Brain microvascular endothelial cell (primary cell): ENCODE results near the gene FUS.

ENCODE experiments used
- DNase-seq: peaks from one replicate; pipeline ENCODE4 v3.0.0-alpha.2; 2020
- H3K27ac ChIP-seq: fragments of 250-450 bp; sonication (Bioruptor Pico); 2 replicates; pipeline ENCODE4 v1.5.1; 2020; ENCODE audit warnings: mild to moderate bottlenecking, moderate library complexity
- H3K27me3 ChIP-seq: fragments of 250-450 bp; sonication (Bioruptor Pico); replicated peaks from 2 replicates; pipeline ENCODE4 v1.5.1; 2020; ENCODE audit warnings: mild to moderate bottlenecking
- H3K36me3 ChIP-seq: fragments of 250-450 bp; sonication (Bioruptor Pico); replicated peaks from 2 replicates; pipeline ENCODE4 v1.5.1; 2020; ENCODE audit warnings: mild to moderate bottlenecking
- H3K4me3 ChIP-seq: 2 replicates; pipeline ENCODE4 v1.5.1; 2011; ENCODE audit warnings: low read depth, mild to moderate bottlenecking, control low read depth, low read length, moderate library complexity
- CTCF ChIP-seq: IDR thresholded peaks from 2 replicates; pipeline ENCODE4 v1.5.1; 2011; ENCODE audit warnings: low read depth, mild to moderate bottlenecking, moderate library complexity, low read length, control low read depth, inconsistent platforms; ENCODE audit errors: missing control alignments
- in situ Hi-C: cut with HindIII; loops from 2 replicates; pipeline ENCODE4 v1.10.0; 2017; ENCODE audit warnings: low sequenced_read_pairs, low pct_ligation_motif_present

FUS gene

DNA sequence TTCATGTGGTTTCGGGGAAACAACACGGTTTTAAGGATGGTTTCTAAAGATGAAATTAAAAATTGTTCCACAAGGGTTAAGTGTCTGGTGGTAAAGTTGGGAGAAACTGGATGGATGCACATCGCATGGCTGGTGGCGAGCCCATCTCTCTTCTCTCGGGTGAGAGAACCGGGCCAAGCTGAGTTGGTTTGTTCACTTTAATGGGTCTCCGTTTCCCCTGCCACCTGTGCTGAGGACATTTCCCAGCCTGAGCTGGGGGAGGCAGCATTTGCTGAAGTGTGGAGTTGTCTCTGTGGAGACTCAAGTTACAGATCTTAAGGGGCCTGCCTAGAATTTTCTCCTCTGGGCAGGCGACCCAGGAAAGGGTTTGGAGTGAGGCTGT lies 7.9 kb downstream of the FUS start:
- no peak for TF ChIP-seq CTCF
- DNase-seq: no peak
- no peaks in the 10 kb centered on the region for H3K27me3 ChIP-seq
- H3K27ac ChIP-seq: no peak overlapping the region
- H3K4me3 ChIP-seq: no peak overlapping the region
- in situ Hi-C loops: loop anchor here (25.0 kb wide), 1 partner anchor 275 kb away; the partner anchor contains the start of genes ARMC5 and TGFB1I1
- H3K36me3 ChIP-seq: peaks cover 98% of the 10 kb centered on the region

DNA sequence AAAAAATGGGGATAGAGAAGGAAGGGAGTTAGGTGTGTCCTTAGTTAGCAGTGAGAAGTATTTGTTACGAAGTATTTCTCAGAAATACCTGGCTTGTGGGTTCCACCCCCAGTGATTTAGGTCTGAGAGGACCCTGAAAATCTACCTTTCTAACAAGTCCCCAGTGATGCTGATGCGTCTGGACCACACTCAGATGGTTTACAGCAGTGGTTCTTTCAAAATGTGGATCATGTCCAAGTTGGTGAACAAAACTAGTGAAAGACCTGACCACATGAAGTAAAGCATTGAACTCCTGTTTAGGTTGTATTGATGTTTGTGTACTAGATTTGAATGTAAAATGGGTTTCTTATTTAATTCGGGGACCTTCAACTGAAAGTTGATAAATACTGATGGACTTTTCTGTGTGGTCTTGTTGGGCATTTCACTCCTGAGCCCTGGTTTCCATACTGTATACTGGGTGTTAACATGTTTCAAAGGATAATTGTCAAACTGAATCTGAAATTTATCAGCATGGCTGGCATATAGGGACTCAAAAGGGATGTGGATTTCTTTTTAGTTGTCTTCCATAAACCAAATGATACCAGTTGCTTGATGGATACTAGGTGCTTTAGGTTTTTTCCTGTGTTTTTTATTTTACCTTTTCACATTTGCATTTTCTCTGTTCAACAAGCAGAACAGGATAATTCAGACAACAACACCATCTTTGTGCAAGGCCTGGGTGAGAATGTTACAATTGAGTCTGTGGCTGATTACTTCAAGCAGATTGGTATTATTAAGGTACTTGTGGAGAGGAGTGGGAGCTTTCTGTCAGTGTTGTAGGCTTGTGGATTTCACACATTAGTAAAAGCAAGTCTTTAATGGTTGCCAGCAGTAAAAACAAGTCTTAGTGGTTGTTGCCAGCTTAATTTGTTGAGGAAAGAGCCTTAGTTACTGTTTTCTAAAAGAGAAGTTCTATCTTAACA lies 8.8 kb downstream of the FUS start:
- H3K27ac ChIP-seq: no peak overlapping the region
- no peak for TF ChIP-seq CTCF
- DNase-seq: no peak
- no peak overlapping the region for H3K4me3 ChIP-seq
- H3K27me3 ChIP-seq: no peaks in the 10 kb centered on the region
- in situ Hi-C loops: loop anchor here (25.0 kb wide), 1 partner anchor 274 kb away; the partner anchor contains the start of genes ARMC5 and TGFB1I1
- H3K36me3 ChIP-seq: peaks cover 98% of the 10 kb centered on the region

- peaks cover 99% of the 10 kb centered on the region for H3K36me3 ChIP-seq
- no peak overlapping the region for H3K4me3 ChIP-seq
- TF ChIP-seq CTCF: no peak
- no peak for DNase-seq
- in situ Hi-C loops: loop anchor here (25.0 kb wide), 1 partner anchor 273 kb away; the partner anchor contains the start of genes ARMC5 and TGFB1I1
- H3K27ac ChIP-seq: no peak overlapping the region
- H3K27me3 ChIP-seq: no peaks in the 10 kb centered on the region
Observed at GRCh38 chr16:31189412-31189778, 9.5 kb downstream of the FUS start.

- no peak for TF ChIP-seq CTCF
- Histone ChIP-seq H3K27ac (no peak overlapping the region), H3K36me3 (peaks cover 99% of the 10 kb centered on the region), H3K4me3 (no peak overlapping the region), H3K27me3 (no peaks in the 10 kb centered on the region)
- DNase-seq: no peak
- in situ Hi-C loops: loop anchor here (25.0 kb wide), 1 partner anchor 272 kb away; the partner anchor contains the start of genes ARMC5 and TGFB1I1
Observed at GRCh38 chr16:31190061-31190460, 10.1 kb downstream of the FUS start.

- Histone ChIP-seq H3K27ac (no peak overlapping the region), H3K36me3 (peaks cover 98% of the 10 kb centered on the region), H3K4me3 (no peak overlapping the region), H3K27me3 (no peaks in the 10 kb centered on the region)
- no peak for TF ChIP-seq CTCF
- DNase-seq: no peak
- in situ Hi-C loops: loop anchor here (25.0 kb wide), 1 partner anchor 271 kb away; the partner anchor contains the start of genes ARMC5 and TGFB1I1
Observed at GRCh38 chr16:31190818-31191444, 11.0 kb downstream of the FUS start.
